Endothelial cell of umbilical vein (primary cell): ENCODE results near the gene ZNF460. TPM values are rescaled to one million over a fixed set of nuclear protein-coding genes. Genes with fewer than 3 reads are reported as not detected.

Experiments used
- BruUV-seq: library from RNA; stranded (reverse); fragments of 400-500 nt; replicated peaks from 2 replicates; lab custom pipeline; 2021; lab: Mats Ljungman, UMichigan
- CTCF ChIA-PET: fragments of 300-600, 350-600 bp; sonication (Branson Sonifier 250); formaldehyde crosslinking; loops from one replicate; lab custom pipeline; 2021; ENCODE audit warnings: antibody characterized with exemption, inconsistent platforms; lab: Charles Lee
- POLR2A ChIA-PET: fragments of 300-600, 350-600 bp; sonication (Branson Sonifier 250); formaldehyde crosslinking; loops from one replicate; lab custom pipeline; 2021; ENCODE audit warnings: antibody characterized with exemption, inconsistent platforms; lab: Charles Lee
- DNase-seq: peaks from one replicate; pipeline ENCODE4 v3.0.0-alpha.2; 2011; ENCODE audit warnings: low read depth, low spot score
- FAIRE-seq: peaks from 2 replicates; lab custom pipeline; 2011; peaks lifted over from hg19 to GRCh38; lab: Jason Lieb, UNC
- H2AFZ ChIP-seq: 2 replicates; pipeline ENCODE4 v1.6.0; 2012; ENCODE audit warnings: low read depth, low read length, control low read depth, inconsistent platforms
- H3K27ac ChIP-seq: 2 replicates; pipeline ENCODE4 v1.5.1; 2011; ENCODE audit warnings: low read depth, mild to moderate bottlenecking, control low read depth, low read length, moderate library complexity; ENCODE audit not compliant: insufficient read depth
- H3K27me3 ChIP-seq, 2 experiments: 2 replicates each; pipeline versions ENCODE4 v1.6.0 to v1.6.1; 2011; ENCODE audit warnings: low read length in 2 of 2, mixed read lengths in 1 of 2; ENCODE audit not compliant: control insufficient read depth in 2 of 2, insufficient read depth in 2 of 2
- H3K36me3 ChIP-seq, 2 experiments: 2 replicates in 1 of 2; 3 replicates in 1 of 2; pipeline ENCODE4 v1.5.1; 2011; ENCODE audit warnings: low read length in 2 of 2, mild to moderate bottlenecking in 1 of 2, moderate library complexity in 1 of 2; ENCODE audit not compliant: control insufficient read depth in 2 of 2, insufficient read depth in 2 of 2; ENCODE audit errors: extremely low read depth in 1 of 2
- H3K4me1 ChIP-seq: 3 replicates; pipeline ENCODE4 v1.5.1; 2011; ENCODE audit warnings: mild to moderate bottlenecking, low read length; ENCODE audit not compliant: control insufficient read depth, insufficient read depth; ENCODE audit errors: extremely low read depth
- H3K4me2 ChIP-seq: 2 replicates; pipeline ENCODE4 v1.6.1; 2011; ENCODE audit warnings: low read length, control low read depth, mixed read lengths; ENCODE audit not compliant: insufficient read depth
- H3K4me3 ChIP-seq, 3 experiments: fragments of 200-600 bp in 1 of 3; sonication (generic), shearing (Covaris generic) in 1 of 3; replicated peaks in 1 of 3; 2 replicates each; pipeline ENCODE4 v1.5.1; 2011 to 2016; ENCODE audit warnings: control low read depth in 3 of 3, low read length in 3 of 3, mild to moderate bottlenecking in 2 of 3, inconsistent platforms in 1 of 3, low read depth in 1 of 3, moderate library complexity in 1 of 3; ENCODE audit not compliant: insufficient read depth in 1 of 3
- H3K79me2 ChIP-seq: 2 replicates; pipeline ENCODE4 v1.6.0; 2012; ENCODE audit warnings: low read length, inconsistent platforms; ENCODE audit not compliant: control insufficient read depth, insufficient read depth
- H3K9ac ChIP-seq: replicated peaks from 2 replicates; pipeline ENCODE3; 2011; ENCODE audit warnings: low read length, control low read depth; ENCODE audit not compliant: insufficient read depth; ENCODE audit errors: extremely low read depth
- H3K9me1 ChIP-seq: replicated peaks from 3 replicates; pipeline ENCODE4 v1.6.0; 2011; ENCODE audit warnings: mild to moderate bottlenecking, low read length; ENCODE audit not compliant: control insufficient read depth, insufficient read depth; ENCODE audit errors: extremely low read depth
- H3K9me3 ChIP-seq: replicated peaks from 2 replicates; pipeline ENCODE4 v1.5.1; 2012; ENCODE audit warnings: low read length, inconsistent platforms; ENCODE audit not compliant: control insufficient read depth, insufficient read depth
- H4K20me1 ChIP-seq: replicated peaks from 2 replicates; pipeline ENCODE3; 2011; ENCODE audit warnings: mild to moderate bottlenecking, low read length; ENCODE audit not compliant: control insufficient read depth, insufficient read depth; ENCODE audit errors: extremely low read depth
- CTCF ChIP-seq, 2 donors: IDR thresholded peaks; 1 replicate in 1 of 2; 2 replicates in 1 of 2; pipeline ENCODE4 v1.5.1; 2011; ENCODE audit warnings: low read length in 2 of 2, mild to moderate bottlenecking in 2 of 2, moderate library complexity in 2 of 2, control low read depth in 1 of 2, inconsistent platforms in 1 of 2, low read depth in 1 of 2; ENCODE audit not compliant: insufficient read depth in 1 of 2; ENCODE audit errors: extremely low read depth in 1 of 2
- EZH2 ChIP-seq: IDR thresholded peaks from 2 replicates; pipeline ENCODE4 v1.6.1; 2012; ENCODE audit warnings: borderline replicate concordance, low read depth, mild to moderate bottlenecking, moderate library complexity, low read length, inconsistent platforms; ENCODE audit not compliant: severe bottlenecking
- FOS ChIP-seq: IDR thresholded peaks from 2 replicates; pipeline ENCODE4 v1.6.1; 2011; ENCODE audit warnings: mild to moderate bottlenecking, low read length, moderate library complexity, borderline replicate concordance; ENCODE audit not compliant: insufficient read depth
- JUN ChIP-seq: IDR thresholded peaks from 2 replicates; pipeline ENCODE4 v1.6.1; 2011; ENCODE audit warnings: borderline replicate concordance, low read depth; ENCODE audit not compliant: insufficient read length, insufficient read depth
- MAX ChIP-seq: IDR thresholded peaks from 2 replicates; pipeline ENCODE4 v1.6.1; 2011; ENCODE audit not compliant: insufficient read depth, insufficient read length
- MYC ChIP-seq: IDR thresholded peaks from one replicate; pipeline ENCODE4 v1.6.1; 2011; ENCODE audit warnings: mild to moderate bottlenecking, low read depth, low read length
- POLR2A ChIP-seq: IDR thresholded peaks from 2 replicates; pipeline ENCODE4 v1.6.1; 2012; ENCODE audit warnings: low read depth, mild to moderate bottlenecking, control low read depth, low read length
- POLR2AphosphoS5 ChIP-seq: IDR thresholded peaks from 2 replicates; pipeline ENCODE4 v1.6.1; 2012; ENCODE audit warnings: low read depth, mild to moderate bottlenecking, control low read depth, low read length, moderate library complexity; ENCODE audit not compliant: insufficient read depth
- dilution Hi-C: fragments of 300-500 bp; cut with MboI; formaldehyde crosslinking; loops from one replicate; pipeline ENCODE4 v1.15.0; 2019; ENCODE audit warnings: low sequenced_read_pairs; ENCODE audit not compliant: extremely low pct_ligation_motif_present
- intact Hi-C: fragments of 100-400 bp; cut with micrococcal nuclease; formaldehyde crosslinking; loops from one replicate; pipeline ENCODE4 v1.10.0; 2022
- polyA plus RNA-seq, 4 experiments: library from polyadenylated mRNA; depleted of rRNA in 3 of 4; stranded (reverse) in 3 of 4; unstranded in 1 of 4; fragments of >200 nt; gene quantifications; 2 replicates each; pipeline versions ENCODE4 v1.2.1 to v1.2.3, GENCODE V29; 2011 to 2012; ENCODE audit warnings: missing spikeins in 1 of 4
- total RNA-seq: library from RNA; stranded (reverse); gene quantifications from 2 replicates; pipeline ENCODE4 v1.2.3, GENCODE V29; 2021

ZNF460 gene
- total and polyA plus RNA-seq, 2 donors (not counting 3 experiments of a cell fraction or from before 2014, with no cell fraction given), result 4.5 to 26.9 TPM

GRCh38 chr19:57320180-57321084, 40.1 kb downstream of the ZNF460 start, which contains the start of gene ZNF543:
Gene ZNF543, plus strand, starts transcription at chr19:57320472. Its CDS starts 382 bp downstream, at chr19:57320854.
- peak within 1 kb of the TSS; percentile 94 for H2AFZ ChIP-seq
- intact Hi-C loops, result loop anchor here (1.0 to 5.0 kb wide), 5 partner anchors 38 to 167 kb away; partner anchors contain the start of genes TRAPPC2B, ZNF264, ZNF419 and ZNF460
- ChIA-PET POLR2A (interaction anchor here (0.6 kb wide), 1 partner anchor 104 kb away, joined by 3 read pairs; no protein-coding TSS in a partner anchor), CTCF (no interaction called here)
- peak; percentile 99 for FAIRE-seq
- H3K9me1 ChIP-seq, result no peaks in the 10 kb centered on the region
- H3K4me1 ChIP-seq, result peaks cover 6% of the 10 kb centered on the region
- TF ChIP-seq MYC, result no peak
- no peak for TF ChIP-seq EZH2
- no peak for TF ChIP-seq CTCF (IDR thresholded peaks at IDR 0.05; ENCODE audit: extremely low read depth in 1 of 2, insufficient read depth in 1 of 2, low read depth in 1 of 2, low read length in 2 of 2)
- peak; percentile 25 for TF ChIP-seq MAX
- peak; percentile 26 for TF ChIP-seq FOS
- peak; percentile 65 for TF ChIP-seq JUN
- TF ChIP-seq POLR2A, result peak; percentile 79
- TF ChIP-seq POLR2AphosphoS5, result peak; percentile 85
- peak within 1 kb of the TSS; percentile 57 for H3K4me2 ChIP-seq
- no peaks in the 10 kb centered on the region for H3K9me3 ChIP-seq
- peak within 1 kb of the TSS; percentile 72 for H3K27ac ChIP-seq
- H4K20me1 ChIP-seq, result no peaks in the 10 kb centered on the region
- peak within 1 kb of the TSS; percentile 52 to 70 (median 65) for H3K4me3 ChIP-seq
- peak within 1 kb of the TSS; percentile 87 for H3K9ac ChIP-seq
- H3K79me2 ChIP-seq, result peaks cover 24% of the 10 kb centered on the region
- peaks cover 3 to 11% of the 10 kb centered on the region in 2 experiments for H3K36me3 ChIP-seq
- DNase-seq, result peak; percentile 96
- BruUV-seq, result TSS peak; percentile 49
- dilution Hi-C loops, result no loop called here
- H3K27me3 ChIP-seq, result peaks cover 13 to 24% of the 10 kb centered on the region in 2 experiments
